GM12891 (cell line): ENCODE results near the gene PPP4R3B.

ENCODE experiments used
- POLR2A ChIP-seq: IDR thresholded peaks from 2 replicates; pipeline ENCODE4 v1.6.1; 2011; ENCODE audit warnings: low read depth, low read length, control low read depth
- POLR2AphosphoS5 ChIP-seq: IDR thresholded peaks from 2 replicates; pipeline ENCODE4 v1.6.1; 2011; ENCODE audit warnings: low read depth, low read length, control low read depth
- TAF1 ChIP-seq: IDR thresholded peaks from 2 replicates; pipeline ENCODE4 v1.6.1; 2011; ENCODE audit warnings: low read depth, low read length, control low read depth

GRCh38 chr2:55601849-55602248, 15.6 kb downstream of the PPP4R3B start:
- TF ChIP-seq POLR2AphosphoS5 (no peak), TAF1 (no peak), POLR2A (no peak)
